Glutamatergic neuron (in vitro differentiated cells): ENCODE results near the gene SEMA3A. TPM values are rescaled to one million over a fixed set of nuclear protein-coding genes. Genes with fewer than 3 reads are reported as not detected.
"Not testable (repeated sequence)": the region's sequence is repeated elsewhere in the genome, so short reads cannot be mapped to it uniquely, and the experiment has no call there.

ENCODE experiments used
- DNase-seq: peaks from one replicate; pipeline ENCODE4 v3.0.0; 2022
- H3K27ac Mint-ChIP-seq: one replicate; pipeline ENCODE4 v1.8.0; 2020; ENCODE audit warnings: mild to moderate bottlenecking, mixed read lengths, inconsistent platforms; ENCODE audit not compliant: unreplicated experiment
- H3K27me3 Mint-ChIP-seq: one replicate; pipeline ENCODE4 v1.8.0; 2020; ENCODE audit warnings: mild to moderate bottlenecking, moderate library complexity, mixed read lengths, inconsistent platforms; ENCODE audit not compliant: unreplicated experiment
- H3K36me3 Mint-ChIP-seq: one replicate; pipeline ENCODE4 v1.8.0; 2020; ENCODE audit warnings: mild to moderate bottlenecking, mixed read lengths, inconsistent platforms; ENCODE audit not compliant: unreplicated experiment
- H3K4me1 Mint-ChIP-seq: one replicate; pipeline ENCODE4 v1.8.0; 2020; ENCODE audit warnings: mild to moderate bottlenecking, low read depth, mixed read lengths, inconsistent platforms; ENCODE audit not compliant: unreplicated experiment
- H3K4me3 Mint-ChIP-seq: one replicate; pipeline ENCODE4 v1.8.0; 2020; ENCODE audit warnings: mild to moderate bottlenecking, mixed read lengths, inconsistent platforms; ENCODE audit not compliant: unreplicated experiment
- H3K9me3 Mint-ChIP-seq: one replicate; pipeline ENCODE4 v1.8.0; 2020; ENCODE audit warnings: mild to moderate bottlenecking, moderate library complexity, mixed read lengths, inconsistent platforms; ENCODE audit not compliant: unreplicated experiment
- CTCF ChIP-seq: fragments of 200-600 bp; sonication (generic); IDR thresholded peaks from one replicate; pipeline ENCODE4 v1.5.0; 2021; ENCODE audit not compliant: partially characterized antibody, unreplicated experiment
- total RNA-seq: library from RNA; stranded (reverse); fragmentation: NEBNext Ultra II Directional; extraction: Animal tissue kit (Norgen Biotek cat#: 25700); gene quantifications from one replicate; pipeline ENCODE4 v1.2.1, GENCODE V29; 2021; ENCODE audit not compliant: unreplicated experiment

SEMA3A gene
- total RNA-seq, 1 donor from 2014 or later: 16.3 TPM

- DNase-seq: no peak
- no peaks in the 10 kb centered on the region for H3K36me3 Mint-ChIP-seq
- no peak overlapping the region for H3K27ac Mint-ChIP-seq
- no peak overlapping the region for H3K4me3 Mint-ChIP-seq
- H3K9me3 Mint-ChIP-seq: peaks cover 2% of the 10 kb centered on the region
- TF ChIP-seq CTCF: no peak
- H3K4me1 Mint-ChIP-seq: peaks cover 2% of the 10 kb centered on the region
- H3K27me3 Mint-ChIP-seq: peaks cover 3% of the 10 kb centered on the region
Observed at GRCh38 chr7:84152995-84153394, 41.6 kb downstream of the SEMA3A start.

DNA sequence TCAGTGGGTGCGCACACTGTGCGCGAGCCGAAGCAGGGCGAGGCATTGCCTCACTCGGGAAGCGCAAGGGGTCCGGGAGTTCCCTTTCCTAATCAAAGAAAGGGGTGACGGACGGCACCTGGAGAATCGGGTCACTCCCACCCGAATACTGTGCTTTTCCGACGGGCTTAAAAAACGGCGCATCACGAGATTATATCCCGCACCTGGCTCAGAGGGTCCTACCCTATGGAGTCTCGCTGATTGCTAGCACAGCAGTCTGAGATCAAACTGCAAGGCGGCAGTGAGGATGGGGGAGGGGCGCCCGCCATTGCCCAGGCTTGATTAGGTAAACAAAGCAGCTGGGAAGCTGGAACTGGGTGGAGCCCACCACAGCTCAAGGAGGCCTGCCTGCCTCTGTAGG is 44.2 kb downstream of the SEMA3A start:
- not testable (repeated sequence) for H3K9me3 Mint-ChIP-seq

GRCh38 chr7:84149573-84149972 is 45.0 kb downstream of the SEMA3A start:
- TF ChIP-seq CTCF: no peak
- Mint-ChIP-seq H3K27ac (peak overlapping the region; percentile 99), H3K9me3 (peaks cover 2% of the 10 kb centered on the region), H3K27me3 (peaks cover 3% of the 10 kb centered on the region), H3K4me1 (peaks cover 12% of the 10 kb centered on the region), H3K4me3 (peak overlapping the region; percentile 92), H3K36me3 (no peaks in the 10 kb centered on the region)
- no peak for DNase-seq

More for the DNA sequence above, 44.2 kb downstream of the SEMA3A start:
- Mint-ChIP-seq H3K4me3 (peak overlapping the region; percentile 92), H3K4me1 (peaks cover 12% of the 10 kb centered on the region), H3K27ac (peak overlapping the region; percentile 99)
- not testable (repeated sequence) for H3K36me3 Mint-ChIP-seq, H3K27me3 Mint-ChIP-seq
- DNase-seq: peak; percentile 75

GRCh38 chr7:84145892-84146291 is 48.7 kb downstream of the SEMA3A start:
- H3K4me3 Mint-ChIP-seq: peak overlapping the region; percentile 56
- H3K27ac Mint-ChIP-seq: peak overlapping the region; percentile 1
- peaks cover 2% of the 10 kb centered on the region for H3K9me3 Mint-ChIP-seq
- TF ChIP-seq CTCF: no peak
- H3K36me3 Mint-ChIP-seq: no peaks in the 10 kb centered on the region
- DNase-seq: no peak
- peaks cover 12% of the 10 kb centered on the region for H3K4me1 Mint-ChIP-seq
- peaks cover 6% of the 10 kb centered on the region for H3K27me3 Mint-ChIP-seq

DNA sequence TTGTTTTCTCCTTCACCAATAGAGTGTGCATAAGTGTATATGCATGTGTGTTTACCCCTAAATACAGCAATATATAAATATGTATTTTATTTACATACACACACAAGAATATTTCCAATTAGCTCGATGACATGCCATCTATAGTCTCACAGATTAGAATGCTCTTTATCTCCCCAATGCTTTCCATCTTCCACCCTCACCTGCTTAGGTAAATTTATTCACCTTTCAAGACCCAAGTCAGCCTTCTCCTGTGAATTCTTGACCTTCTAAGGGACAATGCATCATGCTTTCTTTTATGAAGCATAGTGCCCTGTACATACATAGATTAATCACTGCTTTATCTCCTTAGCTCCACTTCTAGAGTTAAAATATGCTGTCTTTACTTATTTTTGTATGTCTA is 49.7 kb downstream of the SEMA3A start:
- no peak for DNase-seq
- peaks cover under 1% of the 10 kb centered on the region for H3K9me3 Mint-ChIP-seq
- TF ChIP-seq CTCF: no peak
- H3K27ac Mint-ChIP-seq: no peak overlapping the region
- H3K4me1 Mint-ChIP-seq: peaks cover 14% of the 10 kb centered on the region
- peaks cover 3% of the 10 kb centered on the region for H3K27me3 Mint-ChIP-seq
- H3K4me3 Mint-ChIP-seq: no peak overlapping the region
- no peaks in the 10 kb centered on the region for H3K36me3 Mint-ChIP-seq

DNA sequence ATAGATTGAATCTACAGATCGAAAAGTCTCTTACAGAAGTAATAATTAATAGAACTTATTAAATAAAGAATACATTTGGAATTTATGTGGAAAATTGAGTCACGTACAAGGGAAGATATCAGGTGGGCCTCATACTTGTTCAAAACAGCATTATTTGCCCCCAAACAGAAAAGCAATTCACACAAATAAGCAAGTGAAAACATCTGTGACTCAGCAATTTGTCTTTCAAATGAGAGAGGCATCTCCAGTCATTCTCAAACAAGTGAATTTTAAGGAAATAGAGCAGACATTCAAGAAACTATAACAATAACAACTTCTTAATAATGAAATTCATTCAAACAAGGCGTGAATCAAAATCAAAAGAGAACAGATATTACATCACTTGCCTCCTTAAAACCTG is 50.1 kb downstream of the SEMA3A start:
- Mint-ChIP-seq H3K27me3 (peaks cover 3% of the 10 kb centered on the region), H3K9me3 (no peaks in the 10 kb centered on the region), H3K27ac (no peak overlapping the region), H3K4me1 (peaks cover 14% of the 10 kb centered on the region), H3K4me3 (no peak overlapping the region), H3K36me3 (no peaks in the 10 kb centered on the region)
- DNase-seq: no peak
- no peak for TF ChIP-seq CTCF
